HEK293 (cell line): ENCODE data around the gene FTO.

ENCODE experiments used
- CTCF ChIA-PET: fragments of 350-600 bp; formaldehyde crosslinking; extraction: SDS; loops from one replicate; lab custom pipeline; 2021; ENCODE audit warnings: antibody characterized with exemption; lab: Yijun Ruan, JAX
- POLR2A ChIA-PET: fragments of 300-600 bp; formaldehyde crosslinking; extraction: SDS; loops from one replicate; lab custom pipeline; 2020; ENCODE audit warnings: antibody characterized with exemption, inconsistent platforms; lab: Yijun Ruan, JAX
- H3K27ac ChIP-seq: fragments of 200-500 bp; sonication (Bioruptor generic); 2 replicates; pipeline ENCODE4 v1.5.1; 2014; ENCODE audit warnings: low read depth, low read length, control low read depth, inconsistent platforms; ENCODE audit errors: extremely low read depth
- H3K36me3 ChIP-seq, 2 experiments: fragments of 200-500 bp in 1 of 2; sonication (Bioruptor generic) in 1 of 2; 1 replicate in 1 of 2; 2 replicates in 1 of 2; pipeline ENCODE4 v1.5.1; 2014 to 2017; ENCODE audit warnings: inconsistent platforms in 2 of 2, low read length in 2 of 2; ENCODE audit not compliant: control insufficient read depth in 2 of 2, insufficient read depth in 1 of 2
- H3K4me1 ChIP-seq: fragments of 200-500 bp; sonication (Bioruptor generic); 2 replicates; pipeline ENCODE4 v1.5.1; 2014; ENCODE audit warnings: mild to moderate bottlenecking, low read length, inconsistent platforms; ENCODE audit not compliant: control insufficient read depth, insufficient read depth
- H3K4me3 ChIP-seq: 2 replicates; pipeline ENCODE4 v1.5.1; 2011; ENCODE audit warnings: low read depth, mild to moderate bottlenecking, control low read depth, low read length, moderate library complexity
- H3K9me3 ChIP-seq: fragments of 200-500 bp; sonication (Bioruptor generic); 2 replicates; pipeline ENCODE4 v1.5.1; 2014; ENCODE audit warnings: low read depth, low read length, inconsistent platforms; ENCODE audit not compliant: control insufficient read depth, insufficient read depth
- EGR2 ChIP-seq: fragments of 450-650 bp; formaldehyde crosslinking; IDR thresholded peaks from 2 replicates; pipeline ENCODE4 v1.5.1; 2016; ENCODE audit warnings: low read depth, missing biosample characterization, missing genetic modification characterization
- GLIS2 ChIP-seq: fragments of 450-650 bp; formaldehyde crosslinking; IDR thresholded peaks from 2 replicates; pipeline ENCODE4 v1.5.1; 2016; ENCODE audit warnings: missing biosample characterization, missing genetic modification characterization
- SP7 ChIP-seq: fragments of 450-650 bp; formaldehyde crosslinking; IDR thresholded peaks from 2 replicates; pipeline ENCODE4 v1.5.1; 2016; ENCODE audit warnings: missing biosample characterization, missing genetic modification characterization
- ZBTB17 ChIP-seq: fragments of 450-650 bp; formaldehyde crosslinking; IDR thresholded peaks from 2 replicates; pipeline ENCODE4 v1.5.1; 2016; ENCODE audit warnings: missing biosample characterization, missing genetic modification characterization
- ZNF132 ChIP-seq: fragments of 450-650 bp; formaldehyde crosslinking; IDR thresholded peaks from 2 replicates; pipeline ENCODE4 v1.5.1; 2017; ENCODE audit warnings: missing biosample characterization, missing genetic modification characterization, borderline replicate concordance
- ZNF19 ChIP-seq: fragments of 450-650 bp; formaldehyde crosslinking; IDR thresholded peaks from 2 replicates; pipeline ENCODE4; 2016; ENCODE audit warnings: missing biosample characterization, missing genetic modification characterization, low read depth
- ZNF266 ChIP-seq: fragments of 450-650 bp; formaldehyde crosslinking; IDR thresholded peaks from 2 replicates; pipeline ENCODE4 v1.5.1; 2016; ENCODE audit warnings: missing biosample characterization, missing genetic modification characterization, low read depth
- ZNF324 ChIP-seq: fragments of 450-650 bp; formaldehyde crosslinking; IDR thresholded peaks from 2 replicates; pipeline ENCODE4 v1.5.1; 2016; ENCODE audit warnings: missing biosample characterization, missing genetic modification characterization
- ZNF350 ChIP-seq: fragments of 450-650 bp; formaldehyde crosslinking; IDR thresholded peaks from 2 replicates; pipeline ENCODE4 v1.5.0; 2017; ENCODE audit warnings: missing biosample characterization, mild to moderate bottlenecking, missing genetic modification characterization
- ZNF423 ChIP-seq: fragments of 450-650 bp; formaldehyde crosslinking; IDR thresholded peaks from 2 replicates; pipeline ENCODE4 v1.5.1; 2016; ENCODE audit warnings: missing biosample characterization, missing genetic modification characterization
- ZNF548 ChIP-seq: fragments of 450-650 bp; formaldehyde crosslinking; IDR thresholded peaks from 2 replicates; pipeline ENCODE4 v1.5.1; 2016; ENCODE audit warnings: missing biosample characterization, missing genetic modification characterization
- ZNF549 ChIP-seq: fragments of 450-650 bp; IDR thresholded peaks from 2 replicates; pipeline ENCODE4 v1.5.1; 2018; ENCODE audit warnings: missing biosample characterization, missing genetic modification characterization, mild to moderate bottlenecking, inconsistent platforms, moderate library complexity
- ZNF623 ChIP-seq: fragments of 450-650 bp; formaldehyde crosslinking; IDR thresholded peaks from 2 replicates; pipeline ENCODE4 v1.5.1; 2016; ENCODE audit warnings: missing biosample characterization, missing genetic modification characterization
- TF ChIP-seq, protein P1 (sequence below): fragments of 450-650 bp; formaldehyde crosslinking; IDR thresholded peaks from 2 replicates; pipeline ENCODE4 v1.5.1; 2016; ENCODE audit warnings: missing biosample characterization, missing genetic modification characterization
- TF ChIP-seq, protein P2 (sequence below): fragments of 450-650 bp; formaldehyde crosslinking; IDR thresholded peaks from 2 replicates; pipeline ENCODE4 v1.5.1; 2017; ENCODE audit warnings: missing biosample characterization, missing genetic modification characterization
- TF ChIP-seq, protein P3 (sequence below): fragments of 450-650 bp; IDR thresholded peaks from 2 replicates; pipeline ENCODE4 v1.5.1; 2018; ENCODE audit warnings: missing biosample characterization, mild to moderate bottlenecking, missing genetic modification characterization
- TF ChIP-seq, protein P4 (sequence below): fragments of 450-650 bp; formaldehyde crosslinking; IDR thresholded peaks from 2 replicates; pipeline ENCODE4 v1.5.1; 2016; ENCODE audit warnings: missing biosample characterization, missing genetic modification characterization
- TF ChIP-seq, protein P5 (sequence below): fragments of 450-650 bp; formaldehyde crosslinking; IDR thresholded peaks from 2 replicates; pipeline ENCODE4 v1.5.1; 2016; ENCODE audit warnings: missing biosample characterization, missing genetic modification characterization

FTO gene

DNA sequence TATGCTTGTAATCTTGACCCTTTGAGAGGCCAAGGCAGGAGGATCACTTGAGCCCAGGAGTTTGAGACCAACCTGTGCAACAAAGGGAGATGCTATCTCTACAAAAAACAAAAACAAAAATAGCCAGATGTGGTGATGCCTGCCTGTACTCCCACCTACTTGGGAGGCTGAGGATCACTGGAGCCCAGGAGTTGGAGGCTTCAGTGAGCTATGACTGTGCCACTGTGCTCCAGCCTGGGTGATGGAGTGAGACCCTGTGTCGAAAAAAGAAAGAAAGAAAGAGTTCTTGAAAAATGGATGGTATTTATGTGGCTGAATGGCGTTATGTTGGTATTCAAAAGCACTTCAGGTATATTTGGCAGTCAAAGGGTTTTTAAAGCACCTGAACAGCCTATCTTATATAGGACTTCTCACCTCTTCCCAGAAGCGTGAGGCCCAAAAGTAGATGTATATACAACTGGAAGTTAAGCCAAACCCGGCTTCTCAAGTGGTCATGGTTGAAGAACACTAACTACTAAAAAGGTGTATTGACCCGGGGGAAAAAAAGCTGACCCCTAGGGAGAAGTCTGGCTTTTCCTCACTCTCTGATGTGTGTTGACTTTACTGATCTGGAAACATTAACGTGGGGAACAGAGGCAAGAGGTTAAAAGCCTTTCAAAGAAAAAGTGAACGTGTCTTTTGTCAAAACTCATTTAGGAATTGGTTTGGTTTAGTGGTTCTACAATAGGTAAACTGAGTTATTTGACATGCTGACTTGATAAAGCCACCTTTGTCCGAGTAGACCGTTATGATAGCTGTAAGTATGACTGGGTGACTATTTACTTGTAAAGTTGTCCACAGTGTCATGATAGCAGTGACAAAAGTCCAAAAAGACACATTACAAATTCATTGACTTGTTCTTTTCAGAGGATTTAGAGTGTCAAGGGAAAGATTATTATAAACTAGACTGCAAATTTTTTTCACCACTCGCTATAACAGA, 399.2 kb downstream of the FTO start (continued):
- TF ChIP-seq EGR2 (no peak), GLIS2 (tag by site-specific recombination) (no peak), ZNF266 (no peak)

DNA sequence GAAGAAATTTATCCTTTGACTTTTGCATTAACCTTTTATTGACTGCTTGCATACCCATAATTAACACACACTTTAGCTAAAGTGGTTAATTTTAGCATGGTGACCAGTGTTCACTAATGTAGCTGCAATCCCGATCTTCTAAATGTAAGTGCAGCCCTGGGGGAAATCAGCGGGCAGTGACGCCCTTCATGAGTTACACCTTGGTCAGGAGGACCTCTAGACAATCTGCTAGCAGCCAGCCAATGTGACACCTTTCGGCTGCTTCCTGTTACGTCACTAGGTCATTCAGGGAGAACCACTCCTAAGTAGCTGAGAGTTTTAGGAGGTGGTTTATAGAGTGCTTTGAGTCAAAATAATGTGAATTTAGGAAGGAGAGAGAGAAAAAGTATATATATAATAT, 402.1 kb downstream of the FTO start:
- no peak for TF ChIP-seq ZBTB17
- TF ChIP-seq ZNF19 (tag by site-specific recombination) = no peak
- TF ChIP-seq ZNF350 (tag by site-specific recombination) = no peak
- TF ChIP-seq ZNF623 (tag by site-specific recombination) = no peak
- TF ChIP-seq, protein P1, sequence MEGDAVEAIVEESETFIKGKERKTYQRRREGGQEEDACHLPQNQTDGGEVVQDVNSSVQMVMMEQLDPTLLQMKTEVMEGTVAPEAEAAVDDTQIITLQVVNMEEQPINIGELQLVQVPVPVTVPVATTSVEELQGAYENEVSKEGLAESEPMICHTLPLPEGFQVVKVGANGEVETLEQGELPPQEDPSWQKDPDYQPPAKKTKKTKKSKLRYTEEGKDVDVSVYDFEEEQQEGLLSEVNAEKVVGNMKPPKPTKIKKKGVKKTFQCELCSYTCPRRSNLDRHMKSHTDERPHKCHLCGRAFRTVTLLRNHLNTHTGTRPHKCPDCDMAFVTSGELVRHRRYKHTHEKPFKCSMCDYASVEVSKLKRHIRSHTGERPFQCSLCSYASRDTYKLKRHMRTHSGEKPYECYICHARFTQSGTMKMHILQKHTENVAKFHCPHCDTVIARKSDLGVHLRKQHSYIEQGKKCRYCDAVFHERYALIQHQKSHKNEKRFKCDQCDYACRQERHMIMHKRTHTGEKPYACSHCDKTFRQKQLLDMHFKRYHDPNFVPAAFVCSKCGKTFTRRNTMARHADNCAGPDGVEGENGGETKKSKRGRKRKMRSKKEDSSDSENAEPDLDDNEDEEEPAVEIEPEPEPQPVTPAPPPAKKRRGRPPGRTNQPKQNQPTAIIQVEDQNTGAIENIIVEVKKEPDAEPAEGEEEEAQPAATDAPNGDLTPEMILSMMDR (tag by site-specific recombination) = no peak
- TF ChIP-seq ZNF549 (tag by site-specific recombination) = no peak
- TF ChIP-seq, protein P2, sequence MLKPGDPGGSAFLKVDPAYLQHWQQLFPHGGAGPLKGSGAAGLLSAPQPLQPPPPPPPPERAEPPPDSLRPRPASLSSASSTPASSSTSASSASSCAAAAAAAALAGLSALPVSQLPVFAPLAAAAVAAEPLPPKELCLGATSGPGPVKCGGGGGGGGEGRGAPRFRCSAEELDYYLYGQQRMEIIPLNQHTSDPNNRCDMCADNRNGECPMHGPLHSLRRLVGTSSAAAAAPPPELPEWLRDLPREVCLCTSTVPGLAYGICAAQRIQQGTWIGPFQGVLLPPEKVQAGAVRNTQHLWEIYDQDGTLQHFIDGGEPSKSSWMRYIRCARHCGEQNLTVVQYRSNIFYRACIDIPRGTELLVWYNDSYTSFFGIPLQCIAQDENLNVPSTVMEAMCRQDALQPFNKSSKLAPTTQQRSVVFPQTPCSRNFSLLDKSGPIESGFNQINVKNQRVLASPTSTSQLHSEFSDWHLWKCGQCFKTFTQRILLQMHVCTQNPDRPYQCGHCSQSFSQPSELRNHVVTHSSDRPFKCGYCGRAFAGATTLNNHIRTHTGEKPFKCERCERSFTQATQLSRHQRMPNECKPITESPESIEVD = no peak
- TF ChIP-seq, protein P3, sequence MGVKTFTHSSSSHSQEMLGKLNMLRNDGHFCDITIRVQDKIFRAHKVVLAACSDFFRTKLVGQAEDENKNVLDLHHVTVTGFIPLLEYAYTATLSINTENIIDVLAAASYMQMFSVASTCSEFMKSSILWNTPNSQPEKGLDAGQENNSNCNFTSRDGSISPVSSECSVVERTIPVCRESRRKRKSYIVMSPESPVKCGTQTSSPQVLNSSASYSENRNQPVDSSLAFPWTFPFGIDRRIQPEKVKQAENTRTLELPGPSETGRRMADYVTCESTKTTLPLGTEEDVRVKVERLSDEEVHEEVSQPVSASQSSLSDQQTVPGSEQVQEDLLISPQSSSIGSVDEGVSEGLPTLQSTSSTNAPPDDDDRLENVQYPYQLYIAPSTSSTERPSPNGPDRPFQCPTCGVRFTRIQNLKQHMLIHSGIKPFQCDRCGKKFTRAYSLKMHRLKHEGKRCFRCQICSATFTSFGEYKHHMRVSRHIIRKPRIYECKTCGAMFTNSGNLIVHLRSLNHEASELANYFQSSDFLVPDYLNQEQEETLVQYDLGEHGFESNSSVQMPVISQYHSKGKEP (tag by site-specific recombination) = no peak
- TF ChIP-seq ZNF132 (tag by site-specific recombination) = no peak
- TF ChIP-seq, protein P4, sequence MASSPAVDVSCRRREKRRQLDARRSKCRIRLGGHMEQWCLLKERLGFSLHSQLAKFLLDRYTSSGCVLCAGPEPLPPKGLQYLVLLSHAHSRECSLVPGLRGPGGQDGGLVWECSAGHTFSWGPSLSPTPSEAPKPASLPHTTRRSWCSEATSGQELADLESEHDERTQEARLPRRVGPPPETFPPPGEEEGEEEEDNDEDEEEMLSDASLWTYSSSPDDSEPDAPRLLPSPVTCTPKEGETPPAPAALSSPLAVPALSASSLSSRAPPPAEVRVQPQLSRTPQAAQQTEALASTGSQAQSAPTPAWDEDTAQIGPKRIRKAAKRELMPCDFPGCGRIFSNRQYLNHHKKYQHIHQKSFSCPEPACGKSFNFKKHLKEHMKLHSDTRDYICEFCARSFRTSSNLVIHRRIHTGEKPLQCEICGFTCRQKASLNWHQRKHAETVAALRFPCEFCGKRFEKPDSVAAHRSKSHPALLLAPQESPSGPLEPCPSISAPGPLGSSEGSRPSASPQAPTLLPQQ = no peak
- no peak for TF ChIP-seq ZNF548 (tag by site-specific recombination)
- TF ChIP-seq, protein P5, sequence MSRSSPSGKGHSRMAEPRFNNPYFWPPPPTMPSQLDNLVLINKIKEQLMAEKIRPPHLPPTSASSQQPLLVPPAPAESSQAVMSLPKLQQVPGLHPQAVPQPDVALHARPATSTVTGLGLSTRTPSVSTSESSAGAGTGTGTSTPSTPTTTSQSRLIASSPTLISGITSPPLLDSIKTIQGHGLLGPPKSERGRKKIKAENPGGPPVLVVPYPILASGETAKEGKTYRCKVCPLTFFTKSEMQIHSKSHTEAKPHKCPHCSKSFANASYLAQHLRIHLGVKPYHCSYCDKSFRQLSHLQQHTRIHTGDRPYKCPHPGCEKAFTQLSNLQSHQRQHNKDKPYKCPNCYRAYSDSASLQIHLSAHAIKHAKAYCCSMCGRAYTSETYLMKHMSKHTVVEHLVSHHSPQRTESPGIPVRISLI (tag by site-specific recombination) = no peak
- TF ChIP-seq ZNF423 (tag by site-specific recombination) = no peak
- no peak for TF ChIP-seq SP7 (tag by site-specific recombination)
- no peak for TF ChIP-seq ZNF324 (tag by site-specific recombination)
- Histone ChIP-seq H3K4me1 (no peaks in the 10 kb centered on the region), H3K27ac (no peak overlapping the region), H3K9me3 (no peaks in the 10 kb centered on the region), H3K4me3 (no peak overlapping the region), H3K36me3 (no peaks in the 10 kb centered on the region)
- ChIA-PET POLR2A (no interaction called here), CTCF (interaction anchor here (0.6 kb wide), 1 partner anchor 95 kb away, joined by 3 read pairs; no protein-coding TSS in a partner anchor)
